ENCODE data around the gene FRS3. TPM values are rescaled to one million over a fixed set of nuclear protein-coding genes. Genes with fewer than 3 reads are reported as not detected.

Gene FRS3
- total and polyA plus RNA-seq, 9 of the 15 experiments (the other 6 are each of a cell fraction or from before 2014, with no cell fraction given), result 0.03 to 3.7 (median 1.6) TPM

- Histone ChIP-seq H2AFZ (ENCODE audit: low read depth, low read length) (no peak overlapping the region), H3K79me2 (ENCODE audit: control insufficient read depth, insufficient read depth, low read length) (no peaks in the 10 kb centered on the region), H3K4me3 (no peak overlapping the region), H3K4me1 (replicated peaks in 1 of 2; ENCODE audit: control insufficient read depth in 2 of 2, insufficient read depth in 2 of 2, low read length in 2 of 2) (peaks cover 33 to 41% of the 10 kb centered on the region in 2 experiments), H3K27ac (ENCODE audit: extremely low read depth, low read depth, low read length) (no peak overlapping the region), H3K27me3 (ENCODE audit: control insufficient read depth in 2 of 2, insufficient read depth in 2 of 2, low read length in 2 of 2) (no peaks in the 10 kb centered on the region), H4K20me1 (replicated peaks; ENCODE audit: control insufficient read depth, insufficient read depth, low read length) (no peaks in the 10 kb centered on the region; the same call in 1 of the 2 replicates), H3K9me3 (replicated peaks; ENCODE audit: control insufficient read depth, insufficient read depth, low read depth, low read length) (no peaks in the 10 kb centered on the region), H3K9ac (ENCODE audit: insufficient read depth in 1 of 2, low read depth in 2 of 2, low read length in 2 of 2) (0 out of 4 replicates have a peak overlapping the region, but pooled peaks of 1 of the 2 experiments have one; percentile 11), H3K4me2 (ENCODE audit: insufficient read depth, low read length) (no peak overlapping the region), H3K9me1 (ENCODE audit: control insufficient read depth, insufficient read depth, low read length) (no peaks in the 10 kb centered on the region), H3K36me3 (ENCODE audit: control insufficient read depth, insufficient read depth, low read length) (peaks cover 18% of the 10 kb centered on the region; the same call in 2 of the 3 replicates)
- WGBS (ENCODE audit: insufficient coverage, low coverage, missing lambda C conversion rate), result 83% methylated on average over 26 of the region's 30 CpGs
- intact Hi-C loops (cut with micrococcal nuclease), result no loop called here
- FAIRE-seq (no peak), ATAC-seq (no peak), DNase-seq (ENCODE audit: extremely low read depth in 1 of 4, low spot score in 3 of 4) (no peak)
- no TSS peak for BruUV-seq (replicated peaks)
- CTCF ChIA-PET (ENCODE audit: low intra/inter-chr PET ratio), result no interaction called here
- POLR2A ChIA-PET, result interaction anchor here (0.8 to 1.5 kb wide), 2 partner anchors 10 to 58 kb away, joined by 3 read pairs; no protein-coding TSS in a partner anchor
- in situ Hi-C loops (cut with MboI), result loop anchor here (5.0 kb wide), 1 partner anchor 33 kb away; the partner anchor contains the start of gene TFEB
- TF ChIP-seq RBM15 (IDR thresholded peaks at IDR 0.05; ENCODE audit: insufficient read depth, low read length), result no peak
- no peak for TF ChIP-seq TOE1 (IDR thresholded peaks at IDR 0.05; ENCODE audit: borderline replicate concordance)
- no peak for TF ChIP-seq TOE1 (CRISPR knock-in tag; IDR thresholded peaks at IDR 0.05; ENCODE audit: borderline replicate concordance, low read depth)
- TF ChIP-seq MXD1 (CRISPR knock-in tag; IDR thresholded peaks at IDR 0.05; ENCODE audit: borderline replicate concordance, poor library complexity, severe bottlenecking), result no peak
- TF ChIP-seq ARNT (IDR thresholded peaks at IDR 0.05), result no peak
- TF ChIP-seq SRSF3 (IDR thresholded peaks at IDR 0.05; ENCODE audit: insufficient read depth, low read length), result no peak
- no peak for TF ChIP-seq MAFK (IDR thresholded peaks at IDR 0.05; ENCODE audit: low read length)
- no peak for TF ChIP-seq ATF1 (CRISPR knock-in tag; IDR thresholded peaks at IDR 0.05)
- TF ChIP-seq ATF1 (tag; IDR thresholded peaks at IDR 0.05), result no peak
- TF ChIP-seq ZNF740 (CRISPR knock-in tag; IDR thresholded peaks at IDR 0.05), result no peak
- no peak for TF ChIP-seq ZNF740 (tag; IDR thresholded peaks at IDR 0.05)
- TF ChIP-seq MBD2 (IDR thresholded peaks at IDR 0.05; ENCODE audit: borderline replicate concordance, low read depth), result no peak
- TF ChIP-seq ZNF696 (CRISPR knock-in tag; conservative IDR thresholded peaks at IDR 0.05), result no peak
- no peak for TF ChIP-seq HDAC6 (IDR thresholded peaks at IDR 0.05; ENCODE audit: low read depth, low read length)
- TF ChIP-seq CTCF (IDR thresholded peaks at IDR 0.05 in 2 of 3, conservative IDR thresholded peaks at IDR 0.05 in 1 of 3; ENCODE audit: insufficient read depth in 2 of 3, low read depth in 1 of 3, low read length in 3 of 3), result no peak
- TF ChIP-seq ZNF507 (tag; conservative IDR thresholded peaks at IDR 0.05), result no peak
- TF ChIP-seq HMG20B (CRISPR knock-in tag; IDR thresholded peaks at IDR 0.05), result no peak
- no peak for TF ChIP-seq ZNF12 (CRISPR knock-in tag; IDR thresholded peaks at IDR 0.05)
Observed at GRCh38 chr6:41770381-41771057, 9.2 kb downstream of the FRS3 start.

All from K562 (cell line).